ENCODE data around the gene LCLAT1.
"Not testable (repeated sequence)": the region's sequence is repeated elsewhere in the genome, so short reads cannot be mapped to it uniquely, and the experiment has no call there.

LCLAT1 gene

GRCh38 chr2:30487603-30488002 lies 40.6 kb downstream of the LCLAT1 start:
- no peak for DNase-seq (ENCODE audit: low read depth in 2 of 2)

DNA sequence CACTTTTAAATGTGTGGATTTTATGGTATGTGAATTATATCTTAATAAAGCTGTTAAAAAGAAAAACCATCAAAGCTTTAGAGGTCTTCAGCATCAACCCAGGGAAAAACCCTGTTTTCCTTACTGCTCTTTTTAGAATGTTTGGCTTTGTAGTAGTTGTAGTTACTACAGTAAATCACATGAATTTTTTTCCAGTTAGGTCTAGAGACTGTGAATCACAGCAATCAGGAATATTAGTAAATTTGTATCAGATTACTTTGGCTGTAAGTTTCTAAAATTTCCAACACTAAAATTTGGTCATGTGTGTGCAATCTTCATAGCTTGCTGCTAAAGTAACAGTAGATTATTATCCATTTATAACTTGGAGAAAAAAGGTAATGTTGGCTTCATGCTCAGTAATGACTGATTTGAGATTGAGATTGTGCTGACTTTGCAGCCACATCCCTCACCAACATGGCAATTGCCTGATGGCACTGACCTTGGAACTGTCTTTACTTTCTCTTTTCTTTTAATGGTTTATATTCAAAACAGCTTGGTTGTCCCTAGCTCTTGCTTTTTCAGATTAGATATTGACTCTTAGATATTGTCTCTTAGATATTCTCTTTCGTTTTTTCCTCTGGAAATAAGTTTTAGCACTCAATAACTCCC lies 41.1 kb downstream of the LCLAT1 start:
- DNase-seq (ENCODE audit: low read depth in 2 of 2): no peak

- no peak for DNase-seq (ENCODE audit: low read depth in 2 of 2)
Observed at GRCh38 chr2:30491225-30491624, 44.2 kb downstream of the LCLAT1 start.

DNA sequence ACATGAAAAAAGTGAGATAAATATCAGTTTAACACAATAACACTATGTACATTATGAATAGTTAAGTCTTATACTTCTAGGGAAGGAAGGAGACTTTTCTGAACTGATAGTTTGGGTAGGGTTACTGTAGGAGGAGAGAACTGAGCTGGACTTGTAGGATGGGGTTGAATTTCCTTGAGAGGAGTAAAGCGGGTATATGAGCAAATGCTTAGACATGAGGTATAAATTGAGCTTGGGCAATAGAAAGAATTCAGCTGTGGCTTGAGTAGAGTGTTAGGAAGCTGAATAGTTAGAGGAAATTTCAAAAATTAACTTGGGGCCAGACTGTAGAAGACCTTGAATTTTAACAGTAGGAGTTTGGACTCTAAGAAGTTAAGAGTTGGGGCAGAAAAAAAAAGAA lies 45.1 kb downstream of the LCLAT1 start:
- DNase-seq (ENCODE audit: low read depth in 2 of 2): no peak

DNA sequence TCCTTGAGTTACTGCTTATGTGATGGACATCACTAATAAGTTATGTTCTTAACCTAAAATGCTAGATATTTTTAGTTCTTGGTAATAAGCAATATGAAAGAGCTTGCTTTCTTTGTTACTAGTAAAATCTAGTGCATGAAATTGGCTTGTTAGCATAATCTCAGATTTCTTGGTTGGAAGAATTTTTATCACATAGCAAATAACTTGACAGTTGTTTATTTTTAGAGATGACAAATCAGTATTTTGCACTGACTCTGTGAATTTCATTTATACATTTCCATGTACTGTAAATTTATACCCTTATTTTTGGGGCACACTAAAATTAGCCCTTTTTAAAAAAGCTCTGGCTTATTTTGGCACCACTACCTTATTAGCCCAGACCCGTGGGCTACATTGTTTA lies 45.6 kb downstream of the LCLAT1 start:
- DNase-seq (ENCODE audit: low read depth in 2 of 2): no peak

GRCh38 chr2:30493440-30493839 lies 46.4 kb downstream of the LCLAT1 start:
- DNase-seq (ENCODE audit: low read depth in 2 of 2): no peak

- DNase-seq (ENCODE audit: low read depth in 2 of 2): not testable (repeated sequence)
Observed at GRCh38 chr2:30495896-30496295, 48.9 kb downstream of the LCLAT1 start.

DNA sequence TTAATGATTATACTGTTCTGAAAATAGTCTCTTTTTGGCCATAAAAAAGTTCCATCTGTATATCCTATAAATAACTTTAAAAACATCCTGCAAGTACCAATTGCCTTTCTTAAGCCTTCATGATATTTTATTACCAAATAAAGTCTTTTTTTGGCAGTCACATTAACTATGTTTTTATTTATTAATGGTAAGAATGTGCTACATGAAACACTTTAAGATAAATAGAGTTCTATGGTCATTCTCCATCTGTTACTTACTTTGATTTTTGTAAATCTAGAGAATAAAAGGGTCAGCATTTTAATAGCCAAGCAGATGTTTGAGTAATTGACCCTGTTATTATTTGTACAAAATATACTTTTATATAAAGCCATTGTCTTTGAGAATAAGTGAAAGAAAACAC lies 52.6 kb downstream of the LCLAT1 start:
- DNase-seq (ENCODE audit: low read depth in 2 of 2): no peak

GRCh38 chr2:30500699-30501098 lies 53.7 kb downstream of the LCLAT1 start:
- no peak for DNase-seq (ENCODE audit: low read depth in 2 of 2)

DNA sequence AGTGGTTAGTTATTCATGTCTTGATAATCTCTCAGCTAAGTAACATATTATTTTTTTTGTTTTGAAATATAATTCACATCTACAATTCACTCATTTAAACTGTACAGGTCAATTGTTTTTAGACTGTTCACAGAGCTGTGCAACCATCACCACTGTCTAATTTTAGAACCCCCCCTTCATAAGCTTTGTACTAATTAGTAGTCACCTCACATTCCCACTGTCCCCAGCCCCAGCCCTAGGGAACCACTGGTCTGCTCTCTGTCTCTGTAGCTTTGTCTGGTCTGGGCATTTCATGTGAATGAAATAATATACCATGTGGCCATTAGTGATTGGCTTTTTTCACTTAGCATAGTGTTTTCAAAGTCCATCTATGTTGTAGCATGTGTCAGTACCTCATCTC lies 55.3 kb downstream of the LCLAT1 start:
- DNase-seq (ENCODE audit: low read depth in 2 of 2): no peak

GRCh38 chr2:30503007-30503694 lies 56.1 kb downstream of the LCLAT1 start:
- DNase-seq (ENCODE audit: low read depth in 2 of 2): no peak

- no peak for DNase-seq (ENCODE audit: low read depth in 2 of 2)
Observed at GRCh38 chr2:30503695-30504052, 56.6 kb downstream of the LCLAT1 start.

DNA sequence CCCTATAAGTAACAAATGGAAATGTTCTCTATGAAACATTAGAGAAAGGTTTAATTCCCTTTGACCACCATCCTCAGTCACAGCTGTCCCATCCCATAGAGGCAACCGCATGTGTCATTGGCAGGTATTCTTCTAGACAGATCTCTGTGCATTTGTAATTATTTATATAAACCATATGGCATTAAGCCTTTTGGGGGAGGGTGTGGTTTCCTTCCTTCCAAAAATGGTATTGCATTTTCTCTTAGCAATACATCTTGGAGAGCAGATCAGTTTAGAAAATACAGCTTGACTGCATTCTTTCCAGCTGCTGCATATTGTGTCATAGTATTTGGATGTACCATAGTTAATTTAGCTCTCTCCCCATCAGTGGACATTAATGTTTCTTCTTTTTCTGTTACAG lies 57.7 kb downstream of the LCLAT1 start:
- no peak for DNase-seq (ENCODE audit: low read depth in 2 of 2)

DNA sequence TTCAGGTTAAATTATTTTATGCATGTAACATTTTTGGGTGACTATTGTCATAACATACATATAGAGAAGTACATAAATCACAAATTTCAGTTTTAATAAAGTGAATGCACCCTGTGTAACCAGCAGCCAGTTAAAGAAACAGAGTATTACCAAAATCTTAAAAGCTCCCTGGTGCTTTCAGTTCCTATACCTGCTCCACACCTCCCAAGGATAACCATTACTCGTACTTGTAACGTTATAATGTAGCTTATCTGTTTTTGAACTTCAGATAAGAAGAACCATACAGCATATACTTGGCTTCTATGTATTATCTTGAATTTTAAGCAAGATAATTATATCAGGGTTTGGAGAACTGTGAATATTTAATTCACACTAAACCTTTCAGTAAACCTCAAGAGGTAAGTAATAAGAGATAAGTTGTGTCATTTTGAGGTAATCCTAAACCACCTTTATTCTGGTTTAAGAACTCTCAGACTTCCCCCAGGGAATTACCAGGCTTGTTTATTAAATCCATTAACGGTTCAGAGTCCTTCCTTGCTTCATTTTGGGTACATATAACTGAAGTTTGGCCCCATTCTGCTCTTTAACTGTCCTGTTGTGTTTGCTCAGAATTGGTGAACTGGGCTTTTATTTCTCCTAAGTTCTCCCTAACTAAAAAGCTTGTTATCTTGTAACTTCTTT lies 58.6 kb downstream of the LCLAT1 start:
- no peak for DNase-seq (ENCODE audit: low read depth in 2 of 2)

- DNase-seq (ENCODE audit: low read depth in 2 of 2): not testable (repeated sequence)
Observed at GRCh38 chr2:30507460-30507859, 60.4 kb downstream of the LCLAT1 start.

- no peak for DNase-seq (ENCODE audit: low read depth in 2 of 2)
Observed at GRCh38 chr2:30509716-30510115, 62.7 kb downstream of the LCLAT1 start.

DNA sequence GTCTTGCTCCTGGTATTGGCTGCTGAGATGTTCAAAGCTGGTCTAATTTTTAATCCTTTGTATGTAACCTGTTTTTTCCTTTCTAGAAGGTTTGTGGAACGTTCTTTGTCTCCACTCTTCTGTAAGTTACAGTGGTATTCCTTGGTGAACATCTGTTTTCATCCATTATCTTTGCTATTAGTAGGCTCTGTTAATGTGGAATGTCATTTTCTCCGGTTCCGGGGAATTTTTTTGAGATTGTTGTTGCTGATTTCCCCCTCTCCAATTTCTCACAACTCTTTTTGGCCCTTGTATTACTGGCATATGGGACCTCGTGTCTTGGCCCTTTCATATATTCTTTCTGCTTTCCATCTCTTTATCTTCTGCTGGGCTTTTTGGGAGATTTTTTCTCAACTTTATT lies 63.4 kb downstream of the LCLAT1 start:
- DNase-seq (ENCODE audit: low read depth in 2 of 2): no peak

- DNase-seq (ENCODE audit: low read depth in 2 of 2): no peak
Observed at GRCh38 chr2:30511122-30512083, 64.4 kb downstream of the LCLAT1 start.

DNA sequence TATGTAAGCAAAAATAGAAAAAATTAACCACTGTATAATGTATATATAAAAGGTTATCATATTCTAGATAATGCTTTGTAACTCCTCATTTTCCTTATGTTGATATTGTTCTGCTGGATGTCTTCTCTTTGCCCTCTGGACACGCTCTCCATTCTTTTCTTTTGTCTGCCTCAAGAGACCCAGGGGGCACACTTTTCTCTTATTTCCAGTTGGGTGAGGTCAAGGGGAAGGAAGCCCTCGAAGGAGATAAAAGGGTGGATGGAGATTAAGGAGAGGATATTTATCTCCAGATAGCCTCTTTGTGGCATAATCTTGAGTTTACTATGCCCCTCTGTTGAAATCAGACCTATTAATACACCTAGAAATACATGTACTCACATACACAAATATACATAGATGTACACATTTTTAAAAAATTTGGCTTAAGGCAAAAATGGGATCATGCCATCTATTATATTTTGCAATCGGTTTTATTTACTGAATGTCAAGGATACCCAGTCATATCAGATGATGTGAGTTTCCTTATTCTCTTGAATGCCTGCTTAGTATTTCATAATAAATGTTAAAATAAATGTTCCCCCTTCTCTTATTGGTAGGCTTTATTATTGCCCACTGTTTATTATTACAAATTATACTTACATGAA lies 65.3 kb downstream of the LCLAT1 start:
- no peak for DNase-seq (ENCODE audit: low read depth in 2 of 2)

DNA sequence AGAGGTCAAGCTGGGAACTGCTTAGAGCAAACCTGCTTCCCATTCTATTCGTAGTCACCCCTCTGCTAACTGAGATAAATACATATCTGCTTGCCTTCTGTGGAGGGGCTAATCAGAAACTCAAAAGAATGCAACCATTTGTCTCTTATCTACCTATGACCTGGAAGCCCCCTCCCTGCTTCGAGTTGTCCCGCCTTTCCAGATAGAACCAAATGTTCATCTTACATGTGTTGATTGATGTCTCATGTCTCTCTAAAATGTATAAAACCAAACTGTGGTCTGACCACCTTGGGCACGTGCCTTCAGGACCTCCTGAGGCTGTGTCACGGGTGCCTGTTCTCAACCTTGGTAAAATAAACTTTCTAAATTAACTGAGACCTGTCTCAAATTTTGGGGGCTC lies 66.6 kb downstream of the LCLAT1 start:
- not testable (repeated sequence) for DNase-seq (ENCODE audit: low read depth in 2 of 2)

- DNase-seq (ENCODE audit: low read depth in 2 of 2): no peak
Observed at GRCh38 chr2:30514134-30514847, 67.2 kb downstream of the LCLAT1 start.

All from activated CD4-positive, alpha-beta T cell treated with anti-CD3 and anti-CD28 coated beads for 24 hours (primary cell).